DOHH2 (cell line): ENCODE results near the gene C12orf54.

Source experiments
- H3F3A ChIP-seq: fragments of 200-600 bp; sonication (generic), shearing (Covaris generic); 2 replicates; pipeline ENCODE4 v1.6.0; 2016; ENCODE audit warnings: antibody characterized with exemption, mild to moderate bottlenecking; ENCODE audit not compliant: control insufficient read depth, insufficient read depth
- H3K27ac ChIP-seq: fragments of 200-600 bp; sonication (generic); 2 replicates; pipeline ENCODE4 v1.5.1; 2014; ENCODE audit warnings: low read depth, mild to moderate bottlenecking, low read length, moderate library complexity
- H3K27me3 ChIP-seq: fragments of 200-600 bp; sonication (generic); 2 replicates; pipeline ENCODE4 v1.6.1; 2014; ENCODE audit warnings: mild to moderate bottlenecking, low read length, mixed read lengths; ENCODE audit not compliant: control insufficient read depth
- H3K36me3 ChIP-seq: fragments of 200-600 bp; sonication (generic); 2 replicates; pipeline ENCODE4 v1.6.1; 2014; ENCODE audit warnings: mild to moderate bottlenecking, low read length, moderate library complexity, mixed read lengths; ENCODE audit not compliant: control insufficient read depth
- H3K4me1 ChIP-seq: fragments of 200-600 bp; sonication (generic); 2 replicates; pipeline ENCODE4 v1.6.1; 2014; ENCODE audit warnings: mild to moderate bottlenecking, low read length, mixed read lengths; ENCODE audit not compliant: control insufficient read depth
- H3K4me2 ChIP-seq: fragments of 200-600 bp; sonication (generic); 2 replicates; pipeline ENCODE4 v1.6.0; 2014; ENCODE audit warnings: mild to moderate bottlenecking, low read length, moderate library complexity
- H3K4me3 ChIP-seq: fragments of 200-600 bp; sonication (generic); 2 replicates; pipeline ENCODE4 v1.5.1; 2014; ENCODE audit warnings: mild to moderate bottlenecking, low read length, mixed read lengths
- H3K79me2 ChIP-seq: fragments of 200-600 bp; sonication (generic); 2 replicates; pipeline ENCODE4 v1.6.1; 2014; ENCODE audit warnings: mild to moderate bottlenecking, low read length, mixed read lengths; ENCODE audit not compliant: control insufficient read depth
- H3K9me2 ChIP-seq: fragments of 200-600 bp; sonication (generic); replicated peaks from 2 replicates; pipeline ENCODE4 v1.6.1; 2014; ENCODE audit warnings: mild to moderate bottlenecking, low read length, mixed read lengths; ENCODE audit not compliant: control insufficient read depth
- H3K9me3 ChIP-seq: fragments of 200-600 bp; sonication (generic); 2 replicates; pipeline ENCODE4 v1.6.1; 2014; ENCODE audit warnings: antibody characterized with exemption, low read length, mixed read lengths; ENCODE audit not compliant: control insufficient read depth, insufficient read depth
- H4K20me1 ChIP-seq: fragments of 200-600 bp; sonication (generic); 2 replicates; pipeline ENCODE4 v1.6.0; 2014; ENCODE audit warnings: low read depth, mild to moderate bottlenecking, antibody characterized with exemption, low read length, moderate library complexity; ENCODE audit not compliant: control insufficient read depth, insufficient read depth
- EZH2phosphoT487 ChIP-seq: fragments of 200-600 bp; sonication (generic); IDR thresholded peaks from 2 replicates; pipeline ENCODE4 v1.6.1; 2017; ENCODE audit warnings: borderline replicate concordance, mild to moderate bottlenecking, antibody characterized with exemption, low read length, moderate library complexity, mixed read lengths
- TF ChIP-seq, protein P1 (sequence below): fragments of 200-600 bp; sonication (generic); IDR thresholded peaks from one replicate; pipeline ENCODE4 v1.5.1; 2014; ENCODE audit warnings: antibody characterized with exemption, mild to moderate bottlenecking, low read depth, low read length; ENCODE audit not compliant: poor library complexity, severe bottlenecking

Gene C12orf54

DNA sequence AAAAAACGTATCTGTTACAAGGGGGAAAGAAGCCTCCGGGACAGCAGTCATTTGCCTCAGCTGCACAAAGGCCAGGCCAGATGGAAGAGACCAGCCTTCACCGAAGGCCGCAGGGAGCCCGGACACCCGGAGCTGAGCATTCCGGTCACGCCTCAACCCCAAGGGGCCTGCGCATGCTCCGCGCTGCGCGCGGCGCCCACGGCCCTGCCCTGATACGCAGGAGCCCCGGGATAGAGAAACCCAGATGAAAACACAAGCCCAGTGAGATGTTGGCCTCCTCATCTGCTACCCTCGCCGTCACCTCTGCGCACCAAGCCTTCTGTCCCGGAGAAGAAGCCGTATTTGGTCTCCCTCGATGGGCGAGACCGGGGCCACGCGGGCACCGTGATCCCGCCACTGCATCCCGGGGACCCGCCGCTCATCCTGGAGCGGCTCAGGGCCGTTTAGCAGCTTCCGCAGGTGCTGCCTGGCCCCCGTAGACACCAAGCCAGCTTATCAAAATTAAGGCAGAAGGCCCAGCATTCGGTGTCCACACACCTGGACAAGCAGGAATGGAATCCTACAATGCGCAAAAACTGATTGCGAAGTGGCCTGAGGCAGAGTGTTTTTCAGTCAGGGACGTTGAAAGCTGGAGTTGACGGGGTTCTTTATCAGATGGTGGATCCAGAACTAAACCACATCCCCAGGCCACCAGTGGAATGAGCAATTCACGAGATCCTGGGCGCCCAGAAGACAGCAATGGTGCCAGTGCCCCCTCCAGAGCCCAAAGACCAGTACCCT is 45.8 kb downstream of the C12orf54 start:
- Histone ChIP-seq H3K9me3 (no peaks in the 10 kb centered on the region), H3K4me1 (no peaks in the 10 kb centered on the region), H3K36me3 (no peaks in the 10 kb centered on the region), H3K27me3 (no peaks in the 10 kb centered on the region), H3F3A (no peaks in the 10 kb centered on the region), H3K27ac (no peak overlapping the region), H3K9me2 (no peaks in the 10 kb centered on the region), H3K4me3 (no peak overlapping the region), H4K20me1 (no peaks in the 10 kb centered on the region), H3K79me2 (no peaks in the 10 kb centered on the region), H3K4me2 (no peak overlapping the region)
- TF ChIP-seq, protein P1, sequence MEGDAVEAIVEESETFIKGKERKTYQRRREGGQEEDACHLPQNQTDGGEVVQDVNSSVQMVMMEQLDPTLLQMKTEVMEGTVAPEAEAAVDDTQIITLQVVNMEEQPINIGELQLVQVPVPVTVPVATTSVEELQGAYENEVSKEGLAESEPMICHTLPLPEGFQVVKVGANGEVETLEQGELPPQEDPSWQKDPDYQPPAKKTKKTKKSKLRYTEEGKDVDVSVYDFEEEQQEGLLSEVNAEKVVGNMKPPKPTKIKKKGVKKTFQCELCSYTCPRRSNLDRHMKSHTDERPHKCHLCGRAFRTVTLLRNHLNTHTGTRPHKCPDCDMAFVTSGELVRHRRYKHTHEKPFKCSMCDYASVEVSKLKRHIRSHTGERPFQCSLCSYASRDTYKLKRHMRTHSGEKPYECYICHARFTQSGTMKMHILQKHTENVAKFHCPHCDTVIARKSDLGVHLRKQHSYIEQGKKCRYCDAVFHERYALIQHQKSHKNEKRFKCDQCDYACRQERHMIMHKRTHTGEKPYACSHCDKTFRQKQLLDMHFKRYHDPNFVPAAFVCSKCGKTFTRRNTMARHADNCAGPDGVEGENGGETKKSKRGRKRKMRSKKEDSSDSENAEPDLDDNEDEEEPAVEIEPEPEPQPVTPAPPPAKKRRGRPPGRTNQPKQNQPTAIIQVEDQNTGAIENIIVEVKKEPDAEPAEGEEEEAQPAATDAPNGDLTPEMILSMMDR: no peak
- TF ChIP-seq EZH2phosphoT487: no peak

- Histone ChIP-seq H3K27ac (no peak overlapping the region), H3K4me2 (no peak overlapping the region), H4K20me1 (no peaks in the 10 kb centered on the region), H3K36me3 (no peaks in the 10 kb centered on the region), H3K79me2 (no peaks in the 10 kb centered on the region), H3K9me3 (no peaks in the 10 kb centered on the region), H3F3A (no peaks in the 10 kb centered on the region), H3K27me3 (no peaks in the 10 kb centered on the region), H3K9me2 (no peaks in the 10 kb centered on the region), H3K4me3 (no peak overlapping the region), H3K4me1 (no peaks in the 10 kb centered on the region)
- no peak for TF ChIP-seq EZH2phosphoT487
- TF ChIP-seq, protein P1: no peak
These were observed 50.3 kb downstream of the C12orf54 start for GRCh38 chr12:48532601-48533000.

GRCh38 chr12:48536602-48537001 is 54.3 kb downstream of the C12orf54 start:
- no peak for TF ChIP-seq EZH2phosphoT487
- TF ChIP-seq, protein P1: no peak
- Histone ChIP-seq H3K9me3 (no peaks in the 10 kb centered on the region), H3K36me3 (no peaks in the 10 kb centered on the region), H3K4me3 (no peak overlapping the region), H3K9me2 (no peaks in the 10 kb centered on the region), H3K27me3 (no peaks in the 10 kb centered on the region), H4K20me1 (no peaks in the 10 kb centered on the region), H3K4me1 (no peaks in the 10 kb centered on the region), H3K27ac (no peak overlapping the region), H3F3A (no peaks in the 10 kb centered on the region), H3K79me2 (no peaks in the 10 kb centered on the region), H3K4me2 (no peak overlapping the region)
